Measurements from ENCODE around the gene METRN. TPM values are rescaled to one million over a fixed set of nuclear protein-coding genes. Genes with fewer than 3 reads are reported as not detected.

METRN gene
- total RNA-seq: 1 to 10 TPM; 4.5 to 8.4 TPM

- peak; percentile 93 for ATAC-seq (replicated peaks)
- Mint-ChIP-seq H3K36me3 (ENCODE audit: low read depth) (no peaks in the 10 kb centered on the region), H3K27ac (no peak within 1 kb of the TSS), H3K9me3 (no peaks in the 10 kb centered on the region), H3K4me1 (no peaks in the 10 kb centered on the region), H3K27me3 (no peaks in the 10 kb centered on the region), H3K4me3 (peak within 1 kb of the TSS; percentile 44)
Measured at GRCh38 chr16:714558-715476, at the start of gene METRN. Gene METRN, plus strand, starts transcription at chr16:715118. Its CDS starts 172 bp downstream, at chr16:715290.

DNA sequence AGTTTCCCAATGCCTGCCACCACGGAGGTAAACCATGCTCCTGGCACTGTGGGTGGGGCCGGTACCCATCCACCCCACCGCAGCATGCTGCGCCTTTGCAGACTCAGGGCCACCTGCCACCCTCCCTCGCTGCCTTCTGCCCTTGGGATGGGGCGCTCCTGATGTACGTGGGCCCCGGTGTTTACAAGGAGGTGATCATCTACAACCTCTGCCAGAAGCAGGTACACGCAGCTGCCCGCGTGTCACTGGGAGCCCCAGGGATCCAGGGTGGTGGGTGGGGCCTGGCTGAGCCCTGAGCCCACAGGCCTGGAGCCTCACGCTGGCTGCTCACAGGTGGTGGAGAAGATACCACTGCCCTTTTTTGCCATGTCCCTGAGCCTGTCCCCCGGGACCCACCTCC is 48.3 kb upstream of the METRN start:
- no peaks in the 10 kb centered on the region for H3K4me1 Mint-ChIP-seq
- H3K27ac Mint-ChIP-seq: no peak overlapping the region
- no peaks in the 10 kb centered on the region for H3K9me3 Mint-ChIP-seq
- no peak for ATAC-seq (replicated peaks)
- peaks cover 20% of the 10 kb centered on the region for H3K36me3 Mint-ChIP-seq (ENCODE audit: low read depth)
- no peaks in the 10 kb centered on the region for H3K27me3 Mint-ChIP-seq
- H3K4me3 Mint-ChIP-seq: no peak overlapping the region

DNA sequence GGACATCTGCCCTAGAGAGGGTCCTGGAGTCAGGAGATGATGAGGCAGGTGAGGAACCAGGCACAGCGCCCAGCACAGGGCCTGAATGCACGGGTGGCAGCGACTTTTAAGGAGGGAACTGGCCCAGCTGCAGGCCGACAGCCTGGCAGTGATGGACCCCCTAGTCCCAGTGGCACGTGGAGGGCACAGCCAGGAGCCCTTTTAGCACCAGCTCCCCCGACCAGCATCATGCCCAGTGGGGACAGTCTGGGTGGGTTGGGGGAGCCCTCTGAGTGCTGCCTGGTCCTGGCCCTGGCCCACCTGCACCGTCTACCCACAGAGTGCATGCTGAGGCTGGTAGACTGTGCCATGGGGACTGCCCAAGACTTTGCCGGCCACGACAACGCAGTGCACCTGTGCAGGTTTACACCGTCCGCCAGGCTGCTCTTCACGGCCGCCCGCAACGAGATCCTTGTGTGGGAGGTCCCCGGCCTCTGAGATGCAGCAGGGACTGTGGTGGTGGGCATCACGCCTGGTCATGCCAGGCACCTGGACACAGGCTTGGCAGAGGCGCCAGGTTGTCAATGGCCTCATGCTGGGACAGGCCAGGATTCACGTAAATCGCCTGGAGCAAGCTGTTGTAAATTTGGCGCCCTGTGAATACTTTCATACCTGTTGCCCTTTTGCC is 47.7 kb upstream of the METRN start:
- H3K4me3 Mint-ChIP-seq: peak overlapping the region; percentile 71

DNA sequence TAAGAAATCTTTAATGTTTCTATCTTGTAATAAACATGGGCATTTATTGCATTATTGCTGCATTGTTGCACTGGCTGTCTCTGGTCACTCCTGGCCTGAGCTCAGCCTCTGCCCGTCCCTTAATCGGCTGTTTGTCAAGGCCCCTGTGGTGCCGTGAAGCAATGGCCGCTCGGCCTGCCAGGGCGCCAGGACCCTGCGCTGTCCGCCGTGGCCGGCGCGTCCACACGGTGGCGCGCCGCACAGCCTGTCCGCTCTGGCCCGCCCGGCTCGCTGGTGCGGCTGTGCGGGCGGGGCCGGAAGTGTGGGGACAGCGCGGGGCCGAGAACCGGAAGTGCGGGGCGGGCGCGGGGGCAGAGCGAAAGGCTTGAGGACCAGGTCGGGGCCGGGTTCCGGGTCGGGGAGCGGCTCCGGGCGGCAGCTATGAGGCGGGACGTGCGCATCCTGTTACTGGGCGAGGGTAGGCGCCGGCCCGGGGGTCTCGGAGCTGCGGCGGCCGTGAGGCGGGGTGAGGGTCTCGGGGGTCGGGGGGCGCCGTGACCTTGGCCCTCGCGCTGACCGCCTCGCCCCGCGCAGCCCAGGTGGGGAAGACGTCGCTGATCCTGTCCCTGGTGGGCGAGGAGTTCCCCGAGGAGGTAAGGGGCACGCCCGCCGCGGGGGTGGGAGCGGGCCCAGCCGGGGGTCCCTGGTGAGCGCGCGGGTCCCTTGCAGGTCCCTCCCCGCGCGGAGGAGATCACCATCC is 47.0 kb upstream of the METRN start, which contains the start of gene RHOT2:
Gene RHOT2 (plus strand): TSS at position 353 of the 739 bp plus-strand sequence. CDS start 68 bp downstream, at position 421.
- peak; percentile 99 for ATAC-seq (replicated peaks)

More for the DNA sequence above, 47.7 kb upstream of the METRN start:
- ATAC-seq (replicated peaks): no peak
- Mint-ChIP-seq H3K27me3 (no peaks in the 10 kb centered on the region), H3K27ac (peak overlapping the region; percentile 73), H3K36me3 (ENCODE audit: low read depth) (peaks cover 20% of the 10 kb centered on the region), H3K9me3 (no peaks in the 10 kb centered on the region), H3K4me1 (no peaks in the 10 kb centered on the region)

DNA sequence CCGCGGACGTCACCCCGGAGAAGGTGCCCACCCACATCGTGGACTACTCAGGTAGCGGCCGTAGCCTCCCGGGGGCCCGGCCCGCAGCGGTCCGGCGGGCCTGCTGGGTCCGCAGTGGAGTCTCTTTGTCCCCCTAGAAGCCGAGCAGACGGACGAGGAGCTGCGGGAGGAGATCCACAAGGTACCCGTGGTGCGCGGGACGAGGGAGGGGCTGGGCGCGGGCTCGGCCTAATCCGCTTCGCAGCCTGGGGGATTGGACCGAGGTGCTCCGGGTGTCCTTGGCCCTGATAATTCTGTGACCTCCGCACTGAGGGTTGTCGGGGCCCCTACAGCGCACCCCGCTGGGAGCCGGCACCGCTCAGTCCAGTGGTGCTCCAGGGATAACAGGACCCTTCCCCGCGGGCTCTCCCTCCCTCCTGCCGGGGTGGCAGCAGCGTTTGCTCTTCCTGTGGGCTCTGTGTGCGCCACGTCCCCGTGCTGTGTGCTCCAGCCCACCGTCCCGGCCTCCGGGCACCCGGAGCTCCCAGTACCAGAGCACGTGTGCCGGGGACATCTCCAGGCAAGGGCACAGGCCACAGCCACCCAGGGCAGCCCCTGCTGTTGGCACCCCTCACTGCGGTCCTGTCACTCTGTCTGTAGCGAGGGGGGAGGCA is 46.3 kb upstream of the METRN start:
- Mint-ChIP-seq H3K4me3 (peak overlapping the region; percentile 71), H3K36me3 (ENCODE audit: low read depth) (peaks cover 29% of the 10 kb centered on the region), H3K27ac (peak overlapping the region; percentile 17), H3K4me1 (no peaks in the 10 kb centered on the region), H3K9me3 (no peaks in the 10 kb centered on the region), H3K27me3 (no peaks in the 10 kb centered on the region)
- ATAC-seq (replicated peaks): peak; percentile 15

More for the DNA sequence above, 47.0 kb upstream of the METRN start, which contains the start of gene RHOT2:
- Mint-ChIP-seq H3K27ac (peak within 1 kb of the TSS; percentile 73), H3K4me1 (no peaks in the 10 kb centered on the region), H3K36me3 (ENCODE audit: low read depth) (peaks cover 25% of the 10 kb centered on the region), H3K27me3 (no peaks in the 10 kb centered on the region), H3K4me3 (peak within 1 kb of the TSS; percentile 71), H3K9me3 (no peaks in the 10 kb centered on the region)

- H3K36me3 Mint-ChIP-seq (ENCODE audit: low read depth): peaks cover 35% of the 10 kb centered on the region
- H3K4me3 Mint-ChIP-seq: peak overlapping the region; percentile 50
- H3K9me3 Mint-ChIP-seq: no peaks in the 10 kb centered on the region
- no peak overlapping the region for H3K27ac Mint-ChIP-seq
- no peaks in the 10 kb centered on the region for H3K4me1 Mint-ChIP-seq
- no peaks in the 10 kb centered on the region for H3K27me3 Mint-ChIP-seq
- no peak for ATAC-seq (replicated peaks)
Measured at GRCh38 chr16:669666-670065, 45.3 kb upstream of the METRN start.

DNA sequence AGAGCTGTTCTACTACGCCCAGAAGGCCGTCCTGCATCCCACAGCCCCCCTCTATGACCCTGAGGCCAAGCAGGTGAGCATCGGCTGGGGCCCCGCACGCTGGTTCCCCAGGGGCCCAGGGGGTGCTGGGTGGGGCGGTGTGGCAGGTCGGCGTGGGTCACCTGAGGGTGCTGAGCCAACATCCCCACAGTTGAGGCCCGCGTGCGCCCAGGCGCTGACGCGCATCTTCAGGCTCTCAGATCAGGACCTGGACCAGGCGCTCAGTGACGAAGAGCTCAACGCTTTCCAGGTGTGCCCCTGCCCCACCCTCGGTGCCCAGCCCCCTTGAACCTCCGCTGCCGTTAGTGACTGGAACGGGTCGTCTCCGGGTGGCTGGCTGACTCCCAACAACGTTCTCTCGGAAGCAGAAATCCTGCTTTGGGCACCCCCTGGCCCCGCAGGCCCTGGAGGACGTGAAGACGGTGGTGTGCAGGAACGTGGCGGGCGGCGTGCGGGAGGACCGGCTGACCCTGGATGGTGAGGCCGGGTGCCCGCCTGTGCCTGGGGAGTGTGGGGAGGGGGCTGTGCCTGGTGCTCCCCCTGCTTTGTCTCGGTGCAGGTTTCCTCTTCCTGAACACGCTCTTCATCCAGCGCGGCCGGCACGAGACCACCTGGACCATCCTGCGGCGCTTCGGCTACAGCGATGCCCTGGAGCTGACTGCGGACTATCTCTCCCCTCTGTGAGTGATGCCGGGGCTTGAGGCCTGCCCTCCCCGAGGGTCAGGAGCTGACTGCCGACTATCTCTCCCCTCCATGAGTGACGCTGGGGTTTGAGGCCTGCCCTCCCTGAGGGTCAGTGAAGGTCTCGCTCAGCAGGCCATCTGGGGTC is 44.2 kb upstream of the METRN start:
- Mint-ChIP-seq H3K9me3 (no peaks in the 10 kb centered on the region), H3K36me3 (ENCODE audit: low read depth) (peaks cover 35% of the 10 kb centered on the region), H3K27ac (no peak overlapping the region), H3K27me3 (no peaks in the 10 kb centered on the region), H3K4me1 (no peaks in the 10 kb centered on the region), H3K4me3 (no peak overlapping the region)
- no peak for ATAC-seq (replicated peaks)

- Mint-ChIP-seq H3K36me3 (ENCODE audit: low read depth) (peaks cover 35% of the 10 kb centered on the region), H3K4me3 (no peak overlapping the region)
Measured at GRCh38 chr16:671353-672131, 43.4 kb upstream of the METRN start.

DNA sequence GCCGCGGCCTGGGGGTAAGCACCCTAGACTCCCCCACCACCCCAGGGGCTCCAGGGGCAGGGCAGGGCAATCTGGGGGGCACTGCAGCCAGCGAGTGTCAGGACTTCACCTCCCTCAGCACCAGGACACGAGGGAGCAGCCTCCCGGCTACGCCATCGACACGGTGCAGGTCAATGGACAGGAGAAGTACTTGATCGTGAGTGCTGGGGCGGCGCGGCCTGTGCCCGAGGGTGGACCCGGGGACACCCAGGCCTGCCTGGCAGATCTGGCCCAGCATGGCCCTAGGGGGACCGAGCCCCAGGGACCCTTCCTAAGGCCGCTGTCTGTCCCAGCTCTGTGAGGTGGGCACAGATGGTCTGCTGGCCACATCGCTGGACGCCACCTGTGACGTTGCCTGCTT is 42.5 kb upstream of the METRN start:
- Mint-ChIP-seq H3K9me3 (no peaks in the 10 kb centered on the region), H3K4me3 (no peak overlapping the region), H3K36me3 (ENCODE audit: low read depth) (peaks cover 35% of the 10 kb centered on the region), H3K4me1 (no peaks in the 10 kb centered on the region), H3K27me3 (no peaks in the 10 kb centered on the region), H3K27ac (no peak overlapping the region)
- no peak for ATAC-seq (replicated peaks)

More at GRCh38 chr16:671353-672131, 43.4 kb upstream of the METRN start:
- Mint-ChIP-seq H3K27me3 (no peaks in the 10 kb centered on the region), H3K27ac (no peak overlapping the region), H3K9me3 (no peaks in the 10 kb centered on the region), H3K4me1 (no peaks in the 10 kb centered on the region)
- ATAC-seq (replicated peaks): no peak

GRCh38 chr16:672851-673250 is 42.1 kb upstream of the METRN start:
- Mint-ChIP-seq H3K27ac (no peak overlapping the region), H3K4me3 (no peak overlapping the region), H3K4me1 (no peaks in the 10 kb centered on the region), H3K27me3 (no peaks in the 10 kb centered on the region), H3K9me3 (no peaks in the 10 kb centered on the region), H3K36me3 (ENCODE audit: low read depth) (peaks cover 35% of the 10 kb centered on the region)
- ATAC-seq (replicated peaks): no peak

GRCh38 chr16:673399-673991 is 41.4 kb upstream of the METRN start:
- H3K4me1 Mint-ChIP-seq: no peaks in the 10 kb centered on the region
- no peaks in the 10 kb centered on the region for H3K9me3 Mint-ChIP-seq
- no peak overlapping the region for H3K27ac Mint-ChIP-seq
- H3K4me3 Mint-ChIP-seq: no peak overlapping the region
- H3K36me3 Mint-ChIP-seq (ENCODE audit: low read depth): peaks cover 35% of the 10 kb centered on the region
- H3K27me3 Mint-ChIP-seq: no peaks in the 10 kb centered on the region
- ATAC-seq (replicated peaks): no peak

DNA sequence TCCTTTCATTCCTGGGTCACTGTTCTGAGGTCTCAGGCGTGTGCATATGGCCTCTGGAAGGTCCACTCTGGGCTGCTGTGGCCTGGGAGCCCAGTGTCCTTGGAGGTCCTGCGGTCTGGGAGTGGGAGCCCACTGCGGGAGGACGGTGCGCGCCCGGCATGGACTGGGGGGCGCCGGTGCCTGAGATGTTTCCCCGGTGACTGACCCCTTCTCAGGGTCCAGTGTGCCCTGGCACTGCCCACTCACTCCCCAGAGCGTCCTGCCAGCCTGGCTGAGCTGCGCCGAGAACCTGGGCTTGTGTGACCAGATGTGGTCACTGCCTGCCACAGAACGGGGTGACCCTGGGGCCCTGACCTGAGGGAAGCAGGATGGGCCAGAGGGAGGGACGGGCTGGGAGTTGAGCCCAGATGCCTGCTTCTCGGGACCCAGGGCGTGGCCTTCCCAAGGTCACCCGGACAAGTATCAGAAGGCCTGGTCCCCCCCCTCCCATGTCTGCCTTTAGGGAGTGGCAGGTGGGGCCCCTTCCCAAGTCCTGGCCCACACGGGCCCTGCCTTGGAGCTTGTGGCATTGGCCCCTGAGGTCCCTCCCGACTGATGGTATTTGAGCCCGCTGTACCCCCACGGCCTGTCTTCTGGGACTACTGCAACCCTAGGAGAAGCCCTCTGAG is 40.6 kb upstream of the METRN start:
- H3K36me3 Mint-ChIP-seq (ENCODE audit: low read depth): peaks cover 31% of the 10 kb centered on the region
- no peak for ATAC-seq (replicated peaks)
- no peaks in the 10 kb centered on the region for H3K27me3 Mint-ChIP-seq
- no peaks in the 10 kb centered on the region for H3K9me3 Mint-ChIP-seq
- H3K27ac Mint-ChIP-seq: no peak overlapping the region
- no peaks in the 10 kb centered on the region for H3K4me1 Mint-ChIP-seq
- no peak overlapping the region for H3K4me3 Mint-ChIP-seq

All from activated T-helper 17 cell treated with anti-CD3 and anti-CD28 coated beads, Interleukin-2, amount 50 U/mL, for 72 hours (primary cell).